H9 (cell line): Measurements from ENCODE around the gene ZSCAN2. TPM values are rescaled to one million over a fixed set of nuclear protein-coding genes. Genes with fewer than 3 reads are reported as not detected.
"Not testable (repeated sequence)": the region's sequence is repeated elsewhere in the genome, so short reads cannot be mapped to it uniquely, and the experiment has no call there.

Experiments used
- DNase-seq: peaks from one replicate; pipeline ENCODE4 v3.0.0-alpha.2; 2017
- H2AFZ ChIP-seq: one replicate; pipeline ENCODE4 v1.6.1; 2013; ENCODE audit warnings: mild to moderate bottlenecking, low read length, control low read depth, moderate library complexity
- H2AK5ac ChIP-seq: 2 replicates; pipeline ENCODE4 v1.6.1; 2013; ENCODE audit warnings: low read length, control low read depth, mixed read lengths; ENCODE audit not compliant: insufficient read length
- H2BK120ac ChIP-seq: one replicate; pipeline ENCODE4 v1.6.1; 2013; ENCODE audit warnings: low read depth, mild to moderate bottlenecking, low read length, control low read depth, inconsistent platforms; ENCODE audit not compliant: poor library complexity, severe bottlenecking
- H2BK12ac ChIP-seq: 2 replicates; pipeline ENCODE4 v1.6.1; 2013; ENCODE audit warnings: low read length, control low read depth, mixed read lengths, low read depth; ENCODE audit not compliant: insufficient read length
- H2BK15ac ChIP-seq: 2 replicates; pipeline ENCODE4 v1.6.1; 2013; ENCODE audit warnings: low read depth, low read length, control low read depth
- H2BK20ac ChIP-seq: one replicate; pipeline ENCODE4 v1.6.1; 2013; ENCODE audit warnings: low read depth, mild to moderate bottlenecking, low read length, control low read depth, inconsistent platforms; ENCODE audit not compliant: poor library complexity, severe bottlenecking
- H2BK5ac ChIP-seq: 2 replicates; pipeline ENCODE4 v1.6.1; 2013; ENCODE audit warnings: low read length, control low read depth, mixed read lengths; ENCODE audit not compliant: insufficient read length
- H3K14ac ChIP-seq: 2 replicates; pipeline ENCODE4 v1.6.1; 2013; ENCODE audit warnings: low read length, control low read depth; ENCODE audit not compliant: insufficient read depth
- H3K18ac ChIP-seq: 2 replicates; pipeline ENCODE4 v1.6.1; 2013; ENCODE audit warnings: low read depth, mild to moderate bottlenecking, mixed read lengths, low read length, control low read depth; ENCODE audit not compliant: insufficient read length
- H3K23ac ChIP-seq: 2 replicates; pipeline ENCODE4 v1.6.1; 2013; ENCODE audit warnings: low read length, control low read depth, mixed read lengths, low read depth; ENCODE audit not compliant: insufficient read length
- H3K23me2 ChIP-seq: 2 replicates; pipeline ENCODE4 v1.6.1; 2013; ENCODE audit warnings: low read depth, mild to moderate bottlenecking, mixed read lengths, low read length, control low read depth; ENCODE audit not compliant: insufficient read length, poor library complexity, severe bottlenecking
- H3K27ac ChIP-seq: 2 replicates; pipeline ENCODE4 v1.5.1; 2013; ENCODE audit warnings: low read length, control low read depth, mixed read lengths, low read depth; ENCODE audit not compliant: insufficient read length
- H3K27me3 ChIP-seq: 2 replicates; pipeline ENCODE4 v1.6.1; 2013; ENCODE audit warnings: low read length, control low read depth, inconsistent platforms; ENCODE audit not compliant: insufficient read depth
- H3K4ac ChIP-seq: 2 replicates; pipeline ENCODE4 v1.6.1; 2013; ENCODE audit warnings: low read depth, mild to moderate bottlenecking, control low read depth, inconsistent platforms, low read length, moderate library complexity
- H3K4me1 ChIP-seq: 2 replicates; pipeline ENCODE4 v1.6.1; 2013; ENCODE audit warnings: low read length, control low read depth, inconsistent platforms; ENCODE audit not compliant: insufficient read depth
- H3K4me2 ChIP-seq: 2 replicates; pipeline ENCODE4 v1.6.1; 2013; ENCODE audit warnings: low read length, control low read depth, mixed read lengths; ENCODE audit not compliant: insufficient read length, insufficient read depth
- H3K56ac ChIP-seq: 2 replicates; pipeline ENCODE4 v1.6.1; 2013; ENCODE audit warnings: low read depth, mild to moderate bottlenecking, mixed read lengths, low read length, control low read depth; ENCODE audit not compliant: insufficient read length
- H3K79me1 ChIP-seq: 2 replicates; pipeline ENCODE4 v1.6.1; 2013; ENCODE audit warnings: low read depth, mild to moderate bottlenecking, moderate library complexity, low read length, control low read depth, inconsistent platforms; ENCODE audit not compliant: insufficient read depth, poor library complexity, severe bottlenecking
- H3K79me2 ChIP-seq: 2 replicates; pipeline ENCODE4 v1.6.1; 2013; ENCODE audit warnings: low read length, control low read depth, inconsistent platforms; ENCODE audit not compliant: insufficient read depth
- H3K9ac ChIP-seq: 2 replicates; pipeline ENCODE4 v1.6.1; 2013; ENCODE audit warnings: low read length, control low read depth, mixed read lengths; ENCODE audit not compliant: insufficient read length; ENCODE audit errors: extremely low read depth
- H3K9me3 ChIP-seq: one replicate; pipeline ENCODE4 v1.6.1; 2013; ENCODE audit warnings: low read depth, low read length, inconsistent platforms; ENCODE audit not compliant: control insufficient read depth
- H3T11ph ChIP-seq: one replicate; pipeline ENCODE4 v1.6.1; 2013; ENCODE audit warnings: mild to moderate bottlenecking, low read length, control low read depth, inconsistent platforms
- H4K20me1 ChIP-seq: one replicate; pipeline ENCODE4 v1.6.1; 2013; ENCODE audit not compliant: control insufficient read depth, insufficient read length, insufficient read depth
- H4K5ac ChIP-seq: 2 replicates; pipeline ENCODE4 v1.6.1; 2013; ENCODE audit warnings: low read depth, mild to moderate bottlenecking, mixed read lengths, low read length, control low read depth; ENCODE audit not compliant: insufficient read length
- H4K8ac ChIP-seq: replicated peaks from 2 replicates; pipeline ENCODE4 v1.6.1; 2013; ENCODE audit warnings: low read length, control low read depth, mixed read lengths, low read depth; ENCODE audit not compliant: insufficient read length
- H4K91ac ChIP-seq: 2 replicates; pipeline ENCODE4 v1.6.1; 2013; ENCODE audit warnings: low read depth, mild to moderate bottlenecking, moderate library complexity, mixed read lengths, low read length, control low read depth; ENCODE audit not compliant: insufficient read length
- H3K27ac Mint-ChIP-seq, 3 experiments: 2 replicates in 2 of 3; 3 replicates in 1 of 3; pipeline ENCODE4 v1.8.0; 2020 to 2021; ENCODE audit warnings: mixed read lengths in 3 of 3, mild to moderate bottlenecking in 1 of 3, moderate library complexity in 1 of 3
- H3K27me3 Mint-ChIP-seq: 2 replicates; pipeline ENCODE4 v1.8.0; 2021; ENCODE audit warnings: low read depth, mild to moderate bottlenecking, moderate library complexity, mixed read lengths
- H3K36me3 Mint-ChIP-seq, 3 experiments: 2 replicates in 2 of 3; 3 replicates in 1 of 3; pipeline ENCODE4 v1.8.0; 2020 to 2021; ENCODE audit warnings: low read depth in 3 of 3, mixed read lengths in 3 of 3; ENCODE audit not compliant: insufficient read depth in 1 of 3
- H3K4me1 Mint-ChIP-seq, 2 experiments: 2 replicates each; pipeline ENCODE4 v1.8.0; 2020; ENCODE audit warnings: mixed read lengths in 2 of 2
- H3K4me3 Mint-ChIP-seq, 2 experiments: 2 replicates in 1 of 2; 3 replicates in 1 of 2; pipeline ENCODE4 v1.8.0; 2020 to 2021; ENCODE audit warnings: mild to moderate bottlenecking in 2 of 2, mixed read lengths in 2 of 2, moderate library complexity in 1 of 2
- H3K9me3 Mint-ChIP-seq, 2 experiments: 2 replicates in 1 of 2; 3 replicates in 1 of 2; pipeline ENCODE4 v1.8.0; 2020; ENCODE audit warnings: mild to moderate bottlenecking in 2 of 2, mixed read lengths in 2 of 2, moderate library complexity in 1 of 2
- WGBS: extraction: QIAGEN DNeasy Blood & Tissue Kit; methylation state at CpG from one replicate; pipeline ENCODE4 v1.1.7; 2013; ENCODE audit warnings: missing lambda C conversion rate, low lambda C conversion rate, mixed read lengths; ENCODE audit not compliant: insufficient read length; ENCODE audit errors: extremely low coverage; 5-methylcytosine and 5-hydroxymethylcytosine counted together
- total RNA-seq: library from RNA; stranded (reverse); gene quantifications from 2 replicates; pipeline ENCODE4 v1.2.1, GENCODE V29; 2021
- TF ChIP-seq, protein P1 (sequence below): fragments of 200-600 bp; sonication (generic); conservative IDR thresholded peaks from 3 replicates; pipeline ENCODE4 v1.8.0; 2021; ENCODE audit warnings: antibody characterized with exemption, mild to moderate bottlenecking

The ZSCAN2 gene
- total RNA-seq, 1 experiment from 2014 or later: 28.4 TPM

DNA sequence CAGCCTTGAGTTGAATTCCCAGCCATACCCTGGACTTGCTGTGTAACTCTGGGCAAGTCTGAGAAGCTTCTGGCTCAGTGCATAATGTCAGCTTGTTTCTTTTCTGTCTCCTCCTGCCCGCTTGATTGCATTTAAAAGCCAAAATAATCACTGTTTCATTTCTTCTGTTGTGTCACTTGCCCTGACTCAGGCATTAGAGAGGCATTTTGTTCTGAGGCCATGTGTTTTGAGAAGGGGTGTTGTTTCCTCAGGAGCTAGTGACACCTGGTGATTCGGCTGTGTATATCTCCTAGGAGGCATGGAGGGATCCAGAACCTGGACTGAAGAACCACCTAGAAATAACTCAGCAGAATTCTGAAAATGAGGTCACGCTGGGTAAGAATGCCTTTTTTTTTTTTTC lies 37.3 kb downstream of the ZSCAN2 start:
- Histone ChIP-seq H3K23me2 (peaks cover 14% of the 10 kb centered on the region), H3K14ac (no peak overlapping the region), H3K4ac (no peak overlapping the region), H2BK5ac (no peak overlapping the region), H3T11ph (no peak overlapping the region), H2AFZ (no peak overlapping the region), H3K9ac (no peak overlapping the region), H3K56ac (no peak overlapping the region), H3K23ac (no peak overlapping the region), H2AK5ac (no peak overlapping the region), H3K79me2 (no peaks in the 10 kb centered on the region), H2BK15ac (no peak overlapping the region), H4K20me1 (no peaks in the 10 kb centered on the region), H3K4me1 (peaks cover 4% of the 10 kb centered on the region), H4K8ac (no peak overlapping the region), H2BK120ac (no peak overlapping the region), H3K27me3 (no peaks in the 10 kb centered on the region; the same call in 1 of the 2 replicates), H3K18ac (no peak overlapping the region), H3K79me1 (no peaks in the 10 kb centered on the region), H3K4me2 (no peak overlapping the region), H2BK20ac (no peak overlapping the region), H2BK12ac (no peak overlapping the region), H4K5ac (no peak overlapping the region), H3K9me3 (no peaks in the 10 kb centered on the region), H4K91ac (no peak overlapping the region), H3K27ac (no peak overlapping the region)
- peak overlapping the region in 2 of 3 experiments; percentile 0 to 9; a peak in 3 of 7 replicates for H3K27ac Mint-ChIP-seq
- peaks cover 22 to 48% (median 32%) of the 10 kb centered on the region in 3 experiments for H3K36me3 Mint-ChIP-seq
- TF ChIP-seq, protein P1, sequence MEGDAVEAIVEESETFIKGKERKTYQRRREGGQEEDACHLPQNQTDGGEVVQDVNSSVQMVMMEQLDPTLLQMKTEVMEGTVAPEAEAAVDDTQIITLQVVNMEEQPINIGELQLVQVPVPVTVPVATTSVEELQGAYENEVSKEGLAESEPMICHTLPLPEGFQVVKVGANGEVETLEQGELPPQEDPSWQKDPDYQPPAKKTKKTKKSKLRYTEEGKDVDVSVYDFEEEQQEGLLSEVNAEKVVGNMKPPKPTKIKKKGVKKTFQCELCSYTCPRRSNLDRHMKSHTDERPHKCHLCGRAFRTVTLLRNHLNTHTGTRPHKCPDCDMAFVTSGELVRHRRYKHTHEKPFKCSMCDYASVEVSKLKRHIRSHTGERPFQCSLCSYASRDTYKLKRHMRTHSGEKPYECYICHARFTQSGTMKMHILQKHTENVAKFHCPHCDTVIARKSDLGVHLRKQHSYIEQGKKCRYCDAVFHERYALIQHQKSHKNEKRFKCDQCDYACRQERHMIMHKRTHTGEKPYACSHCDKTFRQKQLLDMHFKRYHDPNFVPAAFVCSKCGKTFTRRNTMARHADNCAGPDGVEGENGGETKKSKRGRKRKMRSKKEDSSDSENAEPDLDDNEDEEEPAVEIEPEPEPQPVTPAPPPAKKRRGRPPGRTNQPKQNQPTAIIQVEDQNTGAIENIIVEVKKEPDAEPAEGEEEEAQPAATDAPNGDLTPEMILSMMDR: peak; percentile 58; the same call in 2 of the 3 replicates
- H3K4me1 Mint-ChIP-seq: peaks cover 15 to 16% of the 10 kb centered on the region in 2 experiments
- H3K4me3 Mint-ChIP-seq: 0 out of 5 replicates have a peak overlapping the region, but pooled peaks of 1 of the 2 experiments have one; percentile 2
- H3K9me3 Mint-ChIP-seq: no peaks in the 10 kb centered on the region
- peaks cover 22% of the 10 kb centered on the region for H3K27me3 Mint-ChIP-seq
- DNase-seq: peak; percentile 55
- WGBS: no CpG with 5 or more reads among the region's 3 CpGs

DNA sequence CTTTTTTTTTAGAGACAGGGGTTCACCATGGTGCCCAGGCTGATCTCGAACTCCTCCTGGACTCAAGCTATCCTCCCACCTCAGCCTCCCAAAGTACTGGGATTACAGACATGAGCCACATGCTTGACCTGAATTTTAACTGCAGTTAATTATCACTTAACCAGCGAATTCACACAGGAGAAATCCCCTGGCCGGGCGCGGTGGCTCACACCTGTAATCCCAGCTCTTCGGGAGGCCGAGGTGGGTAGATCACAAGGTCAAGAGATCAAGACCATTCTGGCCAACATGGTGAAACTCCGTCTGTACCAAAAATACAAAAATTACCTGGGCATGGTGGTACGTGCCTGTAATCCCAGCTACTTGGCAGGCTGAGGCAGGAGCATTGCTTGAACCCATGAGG lies 41.1 kb downstream of the ZSCAN2 start:
- not testable (repeated sequence) for H3K18ac ChIP-seq, H2BK12ac ChIP-seq, H3K56ac ChIP-seq, H4K91ac ChIP-seq, DNase-seq, H3K4ac ChIP-seq, H2BK20ac ChIP-seq, H3K9ac ChIP-seq, H3K4me1 Mint-ChIP-seq, H3K9me3 ChIP-seq, H2BK5ac ChIP-seq, H2AK5ac ChIP-seq, H3T11ph ChIP-seq, H2BK15ac ChIP-seq, H3K79me1 ChIP-seq, H3K9me3 Mint-ChIP-seq, H4K20me1 ChIP-seq, H3K27me3 Mint-ChIP-seq, H3K27ac ChIP-seq, H3K14ac ChIP-seq, H3K4me1 ChIP-seq, H3K23me2 ChIP-seq, H2BK120ac ChIP-seq, H4K5ac ChIP-seq, H4K8ac ChIP-seq, H3K27me3 ChIP-seq, H3K23ac ChIP-seq, H3K79me2 ChIP-seq, H2AFZ ChIP-seq, H3K4me2 ChIP-seq, H3K27ac Mint-ChIP-seq, H3K4me3 Mint-ChIP-seq
- peaks cover 30 to 72% (median 52%) of the 10 kb centered on the region in 3 experiments; a peak in 6 of 7 replicates for H3K36me3 Mint-ChIP-seq
- no CpG with 5 or more reads among the region's 9 CpGs for WGBS
